Measurements from ENCODE around the gene PAX1. TPM values are rescaled to one million over a fixed set of nuclear protein-coding genes. Genes with fewer than 3 reads are reported as not detected.

Gene PAX1
- polyA plus RNA-seq, 1 of the 3 experiments (the other 2 are of a cell fraction) = not detected

DNA sequence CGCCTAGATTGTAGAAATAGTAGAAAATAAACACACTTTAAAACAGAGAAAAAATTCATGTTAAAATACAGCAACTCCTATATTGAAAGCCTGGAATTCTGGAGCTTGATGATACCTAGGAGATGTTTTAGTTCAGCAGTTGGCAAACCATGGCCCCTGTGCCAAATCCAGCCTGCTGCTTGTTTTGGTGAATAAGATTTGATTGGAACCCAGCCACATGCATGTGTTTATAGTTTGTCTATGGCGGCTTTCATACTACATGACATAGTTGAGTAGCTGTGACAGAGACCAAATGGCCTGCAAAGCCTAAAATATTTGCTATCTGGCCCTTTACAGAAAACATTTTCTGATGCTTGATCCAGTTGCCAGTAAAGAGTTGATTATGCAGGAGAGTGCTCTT is 57.2 kb downstream of the PAX1 start:
- H3K4me3 ChIP-seq (ENCODE audit: low read depth in 2 of 2, low read length in 1 of 2) = no peak overlapping the region
- no peaks in the 10 kb centered on the region for H3F3A ChIP-seq (replicated peaks; ENCODE audit: insufficient read depth)
- CTCF ChIA-PET = no interaction called here
- H3K36me3 ChIP-seq (replicated peaks in 1 of 2; ENCODE audit: control insufficient read depth in 1 of 2, insufficient read depth in 2 of 2, low read length in 1 of 2) = no peaks in the 10 kb centered on the region
- H3K4me1 ChIP-seq (ENCODE audit: control insufficient read depth in 1 of 2, insufficient read depth in 2 of 2, low read depth in 1 of 2, low read length in 1 of 2) = no peaks in the 10 kb centered on the region
- no peaks in the 10 kb centered on the region for H3K9me3 ChIP-seq
- no peaks in the 10 kb centered on the region for H3K9me2 ChIP-seq
- H2AFZ ChIP-seq (ENCODE audit: low read depth) = no peak overlapping the region
- DNase-seq = no peak
- no peaks in the 10 kb centered on the region for H4K20me1 ChIP-seq (ENCODE audit: insufficient read depth)
- WGBS (ENCODE audit: low lambda C conversion rate) = 6% methylated on average over 2 of the region's 2 CpGs
- no peak overlapping the region for H3K9ac ChIP-seq
- POLR2A ChIA-PET = no interaction called here
- no peak overlapping the region for H3K27ac ChIP-seq (ENCODE audit: low read depth in 2 of 2, low read length in 1 of 2)
- TF ChIP-seq POLR2AphosphoS5 (IDR thresholded peaks at IDR 0.05; ENCODE audit: low read depth, low read length) (no peak), RAD21 (IDR thresholded peaks at IDR 0.05; ENCODE audit: low read length) (no peak), RXRA (IDR thresholded peaks at IDR 0.05; ENCODE audit: borderline replicate concordance, low read depth) (no peak), EZH2phosphoT487 (IDR thresholded peaks at IDR 0.05; ENCODE audit: borderline replicate concordance, low read depth) (no peak), FOSL2 (IDR thresholded peaks at IDR 0.05; ENCODE audit: borderline replicate concordance, low read depth) (no peak), NRF1 (IDR thresholded peaks at IDR 0.05; ENCODE audit: low read depth, low read length) (no peak), JUND (IDR thresholded peaks at IDR 0.05) (no peak)
- TF ChIP-seq, protein P1, sequence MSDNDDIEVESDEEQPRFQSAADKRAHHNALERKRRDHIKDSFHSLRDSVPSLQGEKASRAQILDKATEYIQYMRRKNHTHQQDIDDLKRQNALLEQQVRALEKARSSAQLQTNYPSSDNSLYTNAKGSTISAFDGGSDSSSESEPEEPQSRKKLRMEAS (IDR thresholded peaks at IDR 0.05; ENCODE audit: low read depth) = no peak
- TF ChIP-seq, protein P2, sequence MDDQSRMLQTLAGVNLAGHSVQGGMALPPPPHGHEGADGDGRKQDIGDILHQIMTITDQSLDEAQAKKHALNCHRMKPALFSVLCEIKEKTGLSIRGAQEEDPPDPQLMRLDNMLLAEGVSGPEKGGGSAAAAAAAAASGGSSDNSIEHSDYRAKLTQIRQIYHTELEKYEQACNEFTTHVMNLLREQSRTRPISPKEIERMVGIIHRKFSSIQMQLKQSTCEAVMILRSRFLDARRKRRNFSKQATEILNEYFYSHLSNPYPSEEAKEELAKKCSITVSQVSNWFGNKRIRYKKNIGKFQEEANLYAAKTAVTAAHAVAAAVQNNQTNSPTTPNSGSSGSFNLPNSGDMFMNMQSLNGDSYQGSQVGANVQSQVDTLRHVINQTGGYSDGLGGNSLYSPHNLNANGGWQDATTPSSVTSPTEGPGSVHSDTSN (IDR thresholded peaks at IDR 0.05) = no peak
- H3K4me2 ChIP-seq = no peak overlapping the region
- no peaks in the 10 kb centered on the region for H3K27me3 ChIP-seq (ENCODE audit: insufficient read depth)
- no peaks in the 10 kb centered on the region for H3K79me2 ChIP-seq (ENCODE audit: insufficient read depth)

DNA sequence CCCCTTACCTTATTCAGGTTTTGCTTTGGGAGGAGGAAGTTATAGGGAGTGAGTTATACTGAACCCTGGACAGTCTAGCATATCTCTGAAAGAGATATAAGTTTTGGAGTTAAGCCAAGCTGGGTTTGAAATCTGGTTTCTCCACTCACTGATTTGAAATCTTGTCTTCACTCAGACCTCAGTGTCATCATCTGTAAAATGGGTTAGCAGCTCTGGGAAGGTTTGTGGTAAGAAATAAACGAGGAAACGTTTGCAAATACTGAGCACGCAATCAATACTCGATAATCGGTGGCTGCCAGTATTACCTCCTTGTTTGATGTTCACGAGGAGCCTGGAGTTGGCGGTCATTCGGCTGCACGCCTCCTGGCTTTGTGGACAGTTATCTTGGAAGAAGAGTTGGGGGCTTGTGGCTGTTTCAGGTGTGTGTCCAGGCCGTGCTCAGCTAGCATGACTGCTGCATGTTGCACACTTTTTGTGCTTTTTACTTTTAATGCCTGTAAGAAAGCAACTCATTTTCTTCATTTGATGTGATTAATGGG is 61.8 kb downstream of the PAX1 start:
- 26% methylated on average over 10 of the region's 10 CpGs for WGBS (ENCODE audit: low lambda C conversion rate)
- TF ChIP-seq JUND (IDR thresholded peaks at IDR 0.05) = no peak
- no peak for TF ChIP-seq POLR2AphosphoS5 (IDR thresholded peaks at IDR 0.05; ENCODE audit: low read depth, low read length)
- TF ChIP-seq, protein P1 (IDR thresholded peaks at IDR 0.05; ENCODE audit: low read depth) = no peak
- TF ChIP-seq EZH2phosphoT487 (IDR thresholded peaks at IDR 0.05; ENCODE audit: borderline replicate concordance, low read depth) = no peak
- no peak for TF ChIP-seq RFX5 (IDR thresholded peaks at IDR 0.05; ENCODE audit: low read length)
- TF ChIP-seq, protein P3, sequence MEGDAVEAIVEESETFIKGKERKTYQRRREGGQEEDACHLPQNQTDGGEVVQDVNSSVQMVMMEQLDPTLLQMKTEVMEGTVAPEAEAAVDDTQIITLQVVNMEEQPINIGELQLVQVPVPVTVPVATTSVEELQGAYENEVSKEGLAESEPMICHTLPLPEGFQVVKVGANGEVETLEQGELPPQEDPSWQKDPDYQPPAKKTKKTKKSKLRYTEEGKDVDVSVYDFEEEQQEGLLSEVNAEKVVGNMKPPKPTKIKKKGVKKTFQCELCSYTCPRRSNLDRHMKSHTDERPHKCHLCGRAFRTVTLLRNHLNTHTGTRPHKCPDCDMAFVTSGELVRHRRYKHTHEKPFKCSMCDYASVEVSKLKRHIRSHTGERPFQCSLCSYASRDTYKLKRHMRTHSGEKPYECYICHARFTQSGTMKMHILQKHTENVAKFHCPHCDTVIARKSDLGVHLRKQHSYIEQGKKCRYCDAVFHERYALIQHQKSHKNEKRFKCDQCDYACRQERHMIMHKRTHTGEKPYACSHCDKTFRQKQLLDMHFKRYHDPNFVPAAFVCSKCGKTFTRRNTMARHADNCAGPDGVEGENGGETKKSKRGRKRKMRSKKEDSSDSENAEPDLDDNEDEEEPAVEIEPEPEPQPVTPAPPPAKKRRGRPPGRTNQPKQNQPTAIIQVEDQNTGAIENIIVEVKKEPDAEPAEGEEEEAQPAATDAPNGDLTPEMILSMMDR (IDR thresholded peaks at IDR 0.05) = no peak
- TF ChIP-seq, protein P2 (IDR thresholded peaks at IDR 0.05) = no peak
- TF ChIP-seq FOXM1 (IDR thresholded peaks at IDR 0.05; ENCODE audit: low read depth) = no peak
- TF ChIP-seq CHD2 (IDR thresholded peaks at IDR 0.05; ENCODE audit: low read length, partially characterized antibody) = no peak
- TF ChIP-seq, protein P4, sequence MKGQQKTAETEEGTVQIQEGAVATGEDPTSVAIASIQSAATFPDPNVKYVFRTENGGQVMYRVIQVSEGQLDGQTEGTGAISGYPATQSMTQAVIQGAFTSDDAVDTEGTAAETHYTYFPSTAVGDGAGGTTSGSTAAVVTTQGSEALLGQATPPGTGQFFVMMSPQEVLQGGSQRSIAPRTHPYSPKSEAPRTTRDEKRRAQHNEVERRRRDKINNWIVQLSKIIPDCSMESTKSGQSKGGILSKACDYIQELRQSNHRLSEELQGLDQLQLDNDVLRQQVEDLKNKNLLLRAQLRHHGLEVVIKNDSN (IDR thresholded peaks at IDR 0.05; ENCODE audit: borderline replicate concordance, low read depth) = no peak
- TF ChIP-seq RXRA (IDR thresholded peaks at IDR 0.05; ENCODE audit: borderline replicate concordance, low read depth) = no peak
- TF ChIP-seq, protein P5, sequence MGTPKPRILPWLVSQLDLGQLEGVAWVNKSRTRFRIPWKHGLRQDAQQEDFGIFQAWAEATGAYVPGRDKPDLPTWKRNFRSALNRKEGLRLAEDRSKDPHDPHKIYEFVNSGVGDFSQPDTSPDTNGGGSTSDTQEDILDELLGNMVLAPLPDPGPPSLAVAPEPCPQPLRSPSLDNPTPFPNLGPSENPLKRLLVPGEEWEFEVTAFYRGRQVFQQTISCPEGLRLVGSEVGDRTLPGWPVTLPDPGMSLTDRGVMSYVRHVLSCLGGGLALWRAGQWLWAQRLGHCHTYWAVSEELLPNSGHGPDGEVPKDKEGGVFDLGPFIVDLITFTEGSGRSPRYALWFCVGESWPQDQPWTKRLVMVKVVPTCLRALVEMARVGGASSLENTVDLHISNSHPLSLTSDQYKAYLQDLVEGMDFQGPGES (IDR thresholded peaks at IDR 0.05; ENCODE audit: low read depth, low read length) = no peak
- no peak for TF ChIP-seq EP300 (IDR thresholded peaks at IDR 0.05; ENCODE audit: borderline replicate concordance in 1 of 2, low read depth in 1 of 2, low read length in 1 of 2)
- no peak for TF ChIP-seq GABPA (IDR thresholded peaks at IDR 0.05; ENCODE audit: low read depth)
- TF ChIP-seq, protein P6, sequence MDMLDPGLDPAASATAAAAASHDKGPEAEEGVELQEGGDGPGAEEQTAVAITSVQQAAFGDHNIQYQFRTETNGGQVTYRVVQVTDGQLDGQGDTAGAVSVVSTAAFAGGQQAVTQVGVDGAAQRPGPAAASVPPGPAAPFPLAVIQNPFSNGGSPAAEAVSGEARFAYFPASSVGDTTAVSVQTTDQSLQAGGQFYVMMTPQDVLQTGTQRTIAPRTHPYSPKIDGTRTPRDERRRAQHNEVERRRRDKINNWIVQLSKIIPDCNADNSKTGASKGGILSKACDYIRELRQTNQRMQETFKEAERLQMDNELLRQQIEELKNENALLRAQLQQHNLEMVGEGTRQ (IDR thresholded peaks at IDR 0.05; ENCODE audit: borderline replicate concordance, low read depth, low read length) = no peak

More for the DNA sequence above, 61.8 kb downstream of the PAX1 start:
- ChIA-PET CTCF (interaction anchor here (0.8 to 2.1 kb wide), 8 partner anchors 9 to 50 kb away, joined by 3 to 8 read pairs (median 4); no protein-coding TSS in a partner anchor), POLR2A (no interaction called here)
- no peak overlapping the region for H3K9ac ChIP-seq
- H3F3A ChIP-seq (replicated peaks; ENCODE audit: insufficient read depth) = no peaks in the 10 kb centered on the region
- H3K4me3 ChIP-seq (ENCODE audit: low read depth in 2 of 2, low read length in 1 of 2) = peak overlapping the region in 1 of 2 experiments; percentile 41; a peak in 1 of 4 replicates
- H3K36me3 ChIP-seq (replicated peaks in 1 of 2; ENCODE audit: control insufficient read depth in 1 of 2, insufficient read depth in 2 of 2, low read length in 1 of 2) = no peaks in the 10 kb centered on the region
- H3K9me2 ChIP-seq = no peaks in the 10 kb centered on the region
- peak overlapping the region; percentile 29; the same call in 1 of the 2 replicates for H2AFZ ChIP-seq (ENCODE audit: low read depth)
- peak; percentile 5 for DNase-seq
- no peaks in the 10 kb centered on the region for H3K27me3 ChIP-seq (ENCODE audit: insufficient read depth)
- no peaks in the 10 kb centered on the region for H4K20me1 ChIP-seq (ENCODE audit: insufficient read depth)
- 0 out of 2 replicates have a peak overlapping the region, but pooled peaks have one; percentile 25 for H3K4me2 ChIP-seq
- H3K9me3 ChIP-seq = no peaks in the 10 kb centered on the region
- no peaks in the 10 kb centered on the region for H3K79me2 ChIP-seq (ENCODE audit: insufficient read depth)
- no peaks in the 10 kb centered on the region for H3K4me1 ChIP-seq (ENCODE audit: control insufficient read depth in 1 of 2, insufficient read depth in 2 of 2, low read depth in 1 of 2, low read length in 1 of 2)
- no peak overlapping the region for H3K27ac ChIP-seq (ENCODE audit: low read depth in 2 of 2, low read length in 1 of 2)

Data from SK-N-SH (cell line).